Measurements from ENCODE around the gene CARD18. TPM values are rescaled to one million over a fixed set of nuclear protein-coding genes. Genes with fewer than 3 reads are reported as not detected.

CARD18 gene
- total and polyA plus RNA-seq, 2 donors: 0.28 to 13.9 TPM

DNA sequence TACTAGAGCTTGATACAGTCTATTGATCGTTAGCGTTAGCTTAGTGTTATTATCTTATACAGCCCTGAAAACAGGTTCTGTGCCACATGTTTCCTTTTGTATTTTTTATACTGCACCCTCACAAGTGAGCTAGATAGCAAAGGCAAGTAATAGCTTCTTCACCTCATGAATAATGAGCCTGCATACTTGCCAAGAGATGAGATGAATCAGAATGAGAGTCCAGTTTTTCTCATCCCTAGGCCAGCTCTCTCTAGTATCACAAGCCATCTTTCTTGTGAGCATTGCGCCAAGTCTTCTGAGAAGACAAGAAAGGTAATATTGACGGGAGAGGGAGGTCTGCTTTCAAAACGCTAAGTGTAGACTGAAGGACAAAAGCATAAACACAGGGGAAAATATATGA is 8.7 kb upstream of the CARD18 start:
- Histone ChIP-seq H3K27ac (ENCODE audit: low read depth in 1 of 2, low read length in 1 of 2) (no peak overlapping the region), H3K36me3 (ENCODE audit: control insufficient read depth in 2 of 2, insufficient read depth in 2 of 2, low read length in 1 of 2) (no peaks in the 10 kb centered on the region), H3K4me1 (ENCODE audit: control insufficient read depth in 2 of 2, insufficient read depth in 2 of 2, low read length in 2 of 2) (no peaks in the 10 kb centered on the region), H3K4me3 (ENCODE audit: low read length in 2 of 2) (no peak overlapping the region), H3K27me3 (ENCODE audit: control insufficient read depth in 2 of 2, insufficient read depth in 1 of 2, low read length in 1 of 2) (no peaks in the 10 kb centered on the region), H3K9me3 (ENCODE audit: control insufficient read depth in 2 of 2, insufficient read depth in 1 of 2, low read length in 1 of 2) (no peaks in the 10 kb centered on the region)
- 97% methylated on average over 5 of the region's 5 CpGs for WGBS
- DNase-seq (ENCODE audit: low read depth in 6 of 9, low spot score in 9 of 9): no peak

DNA sequence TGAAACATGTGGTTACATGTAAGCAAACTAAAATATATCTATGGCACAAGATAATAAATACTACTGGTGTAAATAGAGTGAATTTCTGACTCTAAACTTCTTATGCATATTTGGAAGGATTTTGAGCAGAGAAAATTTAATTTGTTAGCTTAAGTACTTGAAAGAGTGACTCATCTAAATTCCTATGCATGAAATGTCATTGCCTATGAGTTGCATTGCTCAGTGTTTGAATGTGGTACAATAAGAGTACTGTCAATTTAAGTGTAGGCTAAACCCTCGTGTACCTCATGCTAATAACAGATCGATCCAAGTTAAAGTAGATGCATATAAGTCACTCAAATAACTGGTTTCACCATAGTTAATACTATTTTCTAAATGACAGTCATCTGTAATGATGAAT is 5.3 kb upstream of the CARD18 start:
- H3K27ac ChIP-seq (ENCODE audit: low read depth in 1 of 2, low read length in 1 of 2): no peak overlapping the region
- WGBS: 94% methylated on average over 2 of the region's 2 CpGs
- no peaks in the 10 kb centered on the region for H3K27me3 ChIP-seq (ENCODE audit: control insufficient read depth in 2 of 2, insufficient read depth in 1 of 2, low read length in 1 of 2)
- H3K36me3 ChIP-seq (ENCODE audit: control insufficient read depth in 2 of 2, insufficient read depth in 2 of 2, low read length in 1 of 2): no peaks in the 10 kb centered on the region
- DNase-seq (ENCODE audit: low read depth in 6 of 9, low spot score in 9 of 9): no peak
- H3K4me1 ChIP-seq (ENCODE audit: control insufficient read depth in 2 of 2, insufficient read depth in 2 of 2, low read length in 2 of 2): no peaks in the 10 kb centered on the region
- H3K9me3 ChIP-seq (ENCODE audit: control insufficient read depth in 2 of 2, insufficient read depth in 1 of 2, low read length in 1 of 2): no peaks in the 10 kb centered on the region
- no peak overlapping the region for H3K4me3 ChIP-seq (ENCODE audit: low read length in 2 of 2)

DNA sequence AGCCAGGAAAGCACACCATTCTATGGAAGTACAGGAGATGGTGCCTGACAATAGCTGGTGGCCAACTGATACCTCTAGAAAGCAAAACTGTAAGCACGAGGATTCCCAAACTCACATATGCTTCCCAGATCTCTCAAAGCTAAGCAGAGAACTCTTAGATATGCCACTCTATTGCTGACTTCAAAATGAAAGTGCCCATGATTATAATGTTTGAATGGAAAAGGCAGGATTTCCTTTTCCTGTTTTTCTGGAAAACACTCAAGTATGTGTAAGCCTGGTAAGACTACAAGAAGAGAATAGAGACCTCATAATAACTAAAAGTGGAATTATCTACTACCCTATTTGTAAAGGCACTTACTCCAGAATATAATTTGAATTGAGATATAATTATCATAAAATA is 2.6 kb upstream of the CARD18 start:
- H3K27ac ChIP-seq (ENCODE audit: low read depth in 1 of 2, low read length in 1 of 2): no peak overlapping the region
- no peaks in the 10 kb centered on the region for H3K27me3 ChIP-seq (ENCODE audit: control insufficient read depth in 2 of 2, insufficient read depth in 1 of 2, low read length in 1 of 2)
- H3K9me3 ChIP-seq (ENCODE audit: control insufficient read depth in 2 of 2, insufficient read depth in 1 of 2, low read length in 1 of 2): no peaks in the 10 kb centered on the region
- no peaks in the 10 kb centered on the region for H3K4me1 ChIP-seq (ENCODE audit: control insufficient read depth in 2 of 2, insufficient read depth in 2 of 2, low read length in 2 of 2)
- no peaks in the 10 kb centered on the region for H3K36me3 ChIP-seq (ENCODE audit: control insufficient read depth in 2 of 2, insufficient read depth in 2 of 2, low read length in 1 of 2)
- 93% methylated on average over 1 of the region's 1 CpG for WGBS
- no peak overlapping the region for H3K4me3 ChIP-seq (ENCODE audit: low read length in 2 of 2)
- DNase-seq (ENCODE audit: low read depth in 6 of 9, low spot score in 9 of 9): no peak

DNA sequence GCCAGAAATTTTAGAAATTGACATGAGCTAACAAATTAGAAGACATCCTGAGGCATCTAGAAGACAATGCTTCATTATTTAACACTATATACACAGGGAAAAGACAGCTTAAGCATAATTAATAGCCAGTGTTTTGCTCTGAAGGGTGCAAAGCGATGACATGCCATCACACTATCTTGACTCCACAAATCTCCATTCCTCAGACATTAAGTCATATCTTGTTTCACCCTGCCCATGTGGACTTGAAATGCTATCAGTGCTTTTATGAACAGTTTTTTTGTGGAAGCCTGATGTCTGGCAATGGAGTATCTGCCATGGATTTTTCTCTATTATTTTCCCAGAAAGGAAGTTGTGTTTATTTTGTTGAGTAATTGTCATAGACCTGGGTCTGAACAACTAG is 2.3 kb downstream of the CARD18 start:
- Histone ChIP-seq H3K4me1 (ENCODE audit: control insufficient read depth in 2 of 2, insufficient read depth in 2 of 2, low read length in 2 of 2) (no peaks in the 10 kb centered on the region), H3K27me3 (ENCODE audit: control insufficient read depth in 2 of 2, insufficient read depth in 1 of 2, low read length in 1 of 2) (no peaks in the 10 kb centered on the region), H3K27ac (ENCODE audit: low read depth in 1 of 2, low read length in 1 of 2) (no peak overlapping the region), H3K9me3 (ENCODE audit: control insufficient read depth in 2 of 2, insufficient read depth in 1 of 2, low read length in 1 of 2) (no peaks in the 10 kb centered on the region), H3K4me3 (ENCODE audit: low read length in 2 of 2) (no peak overlapping the region), H3K36me3 (ENCODE audit: control insufficient read depth in 2 of 2, insufficient read depth in 2 of 2, low read length in 1 of 2) (no peaks in the 10 kb centered on the region)
- WGBS: 89% methylated on average over 1 of the region's 1 CpG
- no peak for DNase-seq (ENCODE audit: low read depth in 6 of 9, low spot score in 9 of 9)

DNA sequence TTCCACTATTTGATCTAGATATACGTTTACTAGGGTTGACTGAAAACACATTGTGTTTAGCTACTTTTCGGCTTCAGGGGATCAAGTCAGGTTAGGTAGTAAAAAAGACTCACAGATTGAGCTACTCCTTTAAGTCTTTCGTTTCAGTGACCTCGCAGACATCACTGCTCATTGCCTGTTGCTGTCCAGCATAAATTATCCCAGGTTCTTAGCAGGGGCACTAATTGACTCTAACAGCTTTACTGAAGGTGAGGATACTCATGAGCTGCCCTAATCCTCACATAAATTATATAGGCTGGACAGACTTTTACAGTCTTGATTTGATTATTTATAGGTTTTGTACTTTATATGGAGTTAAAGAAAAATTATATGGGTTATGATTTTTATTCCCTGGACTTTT is 3.7 kb downstream of the CARD18 start:
- no peak for DNase-seq (ENCODE audit: low read depth in 6 of 9, low spot score in 9 of 9)
- WGBS: 87% methylated on average over 4 of the region's 4 CpGs
- Histone ChIP-seq H3K4me1 (ENCODE audit: control insufficient read depth in 2 of 2, insufficient read depth in 2 of 2, low read length in 2 of 2) (no peaks in the 10 kb centered on the region), H3K9me3 (ENCODE audit: control insufficient read depth in 2 of 2, insufficient read depth in 1 of 2, low read length in 1 of 2) (no peaks in the 10 kb centered on the region), H3K27me3 (ENCODE audit: control insufficient read depth in 2 of 2, insufficient read depth in 1 of 2, low read length in 1 of 2) (no peaks in the 10 kb centered on the region), H3K36me3 (ENCODE audit: control insufficient read depth in 2 of 2, insufficient read depth in 2 of 2, low read length in 1 of 2) (no peaks in the 10 kb centered on the region), H3K4me3 (ENCODE audit: low read length in 2 of 2) (no peak overlapping the region), H3K27ac (ENCODE audit: low read depth in 1 of 2, low read length in 1 of 2) (no peak overlapping the region)

DNA sequence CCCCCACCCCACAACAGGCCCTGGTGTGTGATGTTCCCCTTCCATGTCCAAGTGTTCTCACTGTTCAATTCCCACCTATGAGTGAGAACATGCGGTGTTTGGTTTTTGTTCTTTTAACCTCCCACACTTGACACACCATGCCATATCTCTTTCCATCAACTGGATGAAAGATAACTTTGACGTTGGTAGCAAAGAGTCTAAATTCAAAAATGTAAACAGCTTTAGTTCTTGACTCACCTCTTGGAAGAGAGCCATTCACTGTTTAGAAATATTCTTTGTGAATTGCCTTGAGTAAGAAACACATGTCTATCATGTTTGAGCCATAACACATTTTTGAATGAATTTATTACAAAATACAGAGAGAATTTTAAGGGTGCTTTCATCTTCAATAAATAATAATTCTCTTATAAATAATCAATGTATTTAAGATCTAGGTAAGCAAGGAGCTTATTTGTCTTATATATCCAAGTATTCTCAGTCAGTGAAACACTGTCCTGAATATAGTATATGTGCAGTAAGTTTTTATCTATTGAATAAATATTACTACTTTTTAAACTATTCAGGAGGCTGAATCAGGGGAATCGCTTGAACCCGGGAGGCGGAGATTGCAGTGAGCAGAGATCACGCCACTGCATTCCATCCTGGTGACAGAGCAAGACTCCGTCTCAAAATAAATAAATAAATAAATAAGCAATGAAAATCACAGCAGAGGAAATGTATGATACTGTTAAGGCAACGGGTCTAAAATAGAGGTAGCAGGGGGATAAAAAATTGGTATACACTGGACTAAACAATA is 6.7 kb downstream of the CARD18 start:
- Histone ChIP-seq H3K27ac (ENCODE audit: low read depth in 1 of 2, low read length in 1 of 2) (no peak overlapping the region), H3K4me1 (ENCODE audit: control insufficient read depth in 2 of 2, insufficient read depth in 2 of 2, low read length in 2 of 2) (no peaks in the 10 kb centered on the region), H3K27me3 (ENCODE audit: control insufficient read depth in 2 of 2, insufficient read depth in 1 of 2, low read length in 1 of 2) (no peaks in the 10 kb centered on the region), H3K9me3 (ENCODE audit: control insufficient read depth in 2 of 2, insufficient read depth in 1 of 2, low read length in 1 of 2) (no peaks in the 10 kb centered on the region), H3K4me3 (ENCODE audit: low read length in 2 of 2) (no peak overlapping the region), H3K36me3 (ENCODE audit: control insufficient read depth in 2 of 2, insufficient read depth in 2 of 2, low read length in 1 of 2) (no peaks in the 10 kb centered on the region)
- no peak for DNase-seq (ENCODE audit: low read depth in 6 of 9, low spot score in 9 of 9)
- 95% methylated on average over 8 of the region's 8 CpGs for WGBS

DNA sequence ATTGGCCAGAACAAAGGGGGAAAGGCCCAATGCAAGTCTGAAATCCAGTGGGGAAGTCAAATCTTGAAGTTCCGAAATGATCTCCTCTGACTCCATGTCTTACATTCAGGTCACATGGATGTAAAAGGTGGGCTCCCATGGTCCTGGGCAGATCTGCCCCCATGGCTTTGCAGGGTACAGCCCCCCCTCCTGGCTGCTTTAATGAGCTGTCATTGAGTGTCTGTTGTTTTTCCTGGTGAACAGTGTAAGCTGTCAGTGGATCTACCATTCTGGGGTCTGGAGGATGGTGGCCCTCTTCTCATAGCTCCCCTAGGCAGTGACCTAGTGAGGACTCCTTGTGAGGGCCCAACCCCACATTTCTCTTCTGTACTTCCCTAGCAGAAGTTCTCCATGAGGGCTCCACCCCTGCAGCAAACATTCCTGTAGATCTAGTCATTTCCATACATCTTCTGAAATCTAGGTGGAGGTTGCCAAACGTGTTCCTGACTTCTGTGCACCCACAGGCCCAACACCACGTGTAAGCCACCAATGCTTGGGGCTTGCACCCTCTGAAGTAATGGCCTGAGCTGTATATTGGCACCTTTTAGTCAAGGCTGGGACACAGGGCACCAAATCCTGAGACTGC is 9.3 kb downstream of the CARD18 start:
- Histone ChIP-seq H3K4me1 (ENCODE audit: control insufficient read depth in 2 of 2, insufficient read depth in 2 of 2, low read length in 2 of 2) (no peaks in the 10 kb centered on the region), H3K9me3 (ENCODE audit: control insufficient read depth in 2 of 2, insufficient read depth in 1 of 2, low read length in 1 of 2) (no peaks in the 10 kb centered on the region), H3K4me3 (ENCODE audit: low read length in 2 of 2) (no peak overlapping the region), H3K27ac (ENCODE audit: low read depth in 1 of 2, low read length in 1 of 2) (no peak overlapping the region), H3K36me3 (ENCODE audit: control insufficient read depth in 2 of 2, insufficient read depth in 2 of 2, low read length in 1 of 2) (no peaks in the 10 kb centered on the region), H3K27me3 (ENCODE audit: control insufficient read depth in 2 of 2, insufficient read depth in 1 of 2, low read length in 1 of 2) (no peaks in the 10 kb centered on the region)
- WGBS: 79% methylated on average over 3 of the region's 3 CpGs
- DNase-seq (ENCODE audit: low read depth in 6 of 9, low spot score in 9 of 9): no peak

DNA sequence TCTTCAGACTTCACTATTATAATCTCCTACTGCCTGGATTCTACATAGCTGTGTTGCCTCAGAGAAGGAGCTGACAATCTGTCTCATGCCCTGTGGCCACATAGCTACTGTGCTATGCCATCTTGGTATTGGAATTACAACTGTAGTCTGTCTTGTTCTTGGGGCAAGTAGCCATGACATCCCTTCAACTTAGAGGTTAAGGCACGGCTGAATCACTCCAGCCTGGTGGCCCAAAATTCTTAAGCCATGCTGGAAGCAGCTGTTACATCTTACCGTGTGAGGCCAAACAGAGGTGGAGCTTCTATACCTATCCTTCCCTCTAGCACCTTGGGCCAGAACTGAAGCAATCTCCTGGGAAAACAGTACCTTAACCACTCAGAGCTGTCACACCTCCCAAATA is 14.8 kb downstream of the CARD18 start:
- Histone ChIP-seq H3K9me3 (ENCODE audit: control insufficient read depth in 2 of 2, insufficient read depth in 1 of 2, low read length in 1 of 2) (no peaks in the 10 kb centered on the region), H3K27me3 (ENCODE audit: control insufficient read depth in 2 of 2, insufficient read depth in 1 of 2, low read length in 1 of 2) (no peaks in the 10 kb centered on the region), H3K4me3 (ENCODE audit: low read length in 2 of 2) (no peak overlapping the region), H3K36me3 (ENCODE audit: control insufficient read depth in 2 of 2, insufficient read depth in 2 of 2, low read length in 1 of 2) (no peaks in the 10 kb centered on the region), H3K4me1 (ENCODE audit: control insufficient read depth in 2 of 2, insufficient read depth in 2 of 2, low read length in 2 of 2) (no peaks in the 10 kb centered on the region), H3K27ac (ENCODE audit: low read depth in 1 of 2, low read length in 1 of 2) (no peak overlapping the region)
- no peak for DNase-seq (ENCODE audit: low read depth in 6 of 9, low spot score in 9 of 9)
- 96% methylated on average over 2 of the region's 2 CpGs for WGBS

DNA sequence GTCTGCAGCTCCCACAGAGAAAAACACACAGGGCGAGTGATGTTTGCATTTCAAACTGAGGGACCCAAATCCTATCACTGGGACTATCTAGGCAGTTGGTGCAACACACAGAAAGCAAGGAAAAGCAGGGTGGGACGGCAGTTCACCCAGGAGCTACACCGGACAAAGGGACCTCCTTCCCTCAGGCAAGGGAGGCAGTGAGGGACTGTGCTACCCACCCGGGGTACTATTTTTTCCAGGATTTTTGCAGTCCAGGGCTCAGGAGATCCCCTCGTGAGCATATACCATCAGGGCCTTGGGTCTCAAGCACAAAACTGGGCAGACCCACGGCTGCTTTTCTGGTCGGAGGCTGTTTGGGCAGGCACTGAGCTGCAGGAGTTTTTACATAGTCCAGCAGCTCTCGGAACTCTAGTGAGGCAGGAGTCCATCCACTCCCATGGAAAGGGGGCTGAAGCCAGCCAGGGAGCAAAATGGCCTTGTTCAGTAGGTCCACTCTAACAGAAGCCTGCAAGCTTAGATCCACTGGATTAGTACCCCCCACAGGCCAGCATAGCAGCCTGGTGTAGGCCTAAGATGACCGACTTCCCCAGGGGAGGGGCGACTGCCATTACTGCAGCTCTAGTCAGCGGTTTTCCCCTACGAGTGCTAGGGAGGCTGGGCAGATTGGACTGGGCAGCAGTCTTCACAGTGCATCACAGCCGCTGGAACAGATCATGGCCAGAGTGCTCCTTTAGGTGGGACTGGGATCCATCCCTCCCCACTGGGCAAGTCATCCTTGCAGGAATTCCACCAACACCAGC is 28.2 kb downstream of the CARD18 start:
- DNase-seq (ENCODE audit: low read depth in 6 of 9, low spot score in 9 of 9): no peak
- no peaks in the 10 kb centered on the region for H3K27me3 ChIP-seq (ENCODE audit: control insufficient read depth in 2 of 2, insufficient read depth in 1 of 2, low read length in 1 of 2)
- WGBS: 89% methylated on average over 13 of the region's 13 CpGs
- H3K4me1 ChIP-seq (ENCODE audit: control insufficient read depth in 2 of 2, insufficient read depth in 2 of 2, low read length in 2 of 2): no peaks in the 10 kb centered on the region
- H3K36me3 ChIP-seq (ENCODE audit: control insufficient read depth in 2 of 2, insufficient read depth in 2 of 2, low read length in 1 of 2): no peaks in the 10 kb centered on the region
- H3K27ac ChIP-seq (ENCODE audit: low read depth in 1 of 2, low read length in 1 of 2): no peak overlapping the region
- H3K4me3 ChIP-seq (ENCODE audit: low read length in 2 of 2): no peak overlapping the region
- H3K9me3 ChIP-seq (ENCODE audit: control insufficient read depth in 2 of 2, insufficient read depth in 1 of 2, low read length in 1 of 2): no peaks in the 10 kb centered on the region

Data from thymus (tissue), 11 donors.